ENCODE results near the gene ELSPBP1.

GRCh38 chr19:47992070-47992469 lies 2.4 kb upstream of the ELSPBP1 start, which contains the start of gene BSPH1:
- TF ChIP-seq POLR2AphosphoS5 (IDR thresholded peaks at IDR 0.05; ENCODE audit: borderline replicate concordance, low read depth, low read length) (no peak), EZH2 (IDR thresholded peaks at IDR 0.05) (no peak), FOXP2 (optimal IDR thresholded peaks at IDR 0.05; ENCODE audit: control extremely low read depth, extremely low read length, insufficient read depth) (no peak)

Data from SK-N-MC (cell line).